Epidermal melanocyte (primary cell): ENCODE data around the gene EIF4G3.
"Not testable (repeated sequence)": the region's sequence is repeated elsewhere in the genome, so short reads cannot be mapped to it uniquely, and the experiment has no call there.

Experiments
- DNase-seq: peaks from one replicate; pipeline ENCODE4 v3.0.0; 2011; ENCODE audit warnings: low spot score; ENCODE audit not compliant: insufficient read length

The EIF4G3 gene

DNA sequence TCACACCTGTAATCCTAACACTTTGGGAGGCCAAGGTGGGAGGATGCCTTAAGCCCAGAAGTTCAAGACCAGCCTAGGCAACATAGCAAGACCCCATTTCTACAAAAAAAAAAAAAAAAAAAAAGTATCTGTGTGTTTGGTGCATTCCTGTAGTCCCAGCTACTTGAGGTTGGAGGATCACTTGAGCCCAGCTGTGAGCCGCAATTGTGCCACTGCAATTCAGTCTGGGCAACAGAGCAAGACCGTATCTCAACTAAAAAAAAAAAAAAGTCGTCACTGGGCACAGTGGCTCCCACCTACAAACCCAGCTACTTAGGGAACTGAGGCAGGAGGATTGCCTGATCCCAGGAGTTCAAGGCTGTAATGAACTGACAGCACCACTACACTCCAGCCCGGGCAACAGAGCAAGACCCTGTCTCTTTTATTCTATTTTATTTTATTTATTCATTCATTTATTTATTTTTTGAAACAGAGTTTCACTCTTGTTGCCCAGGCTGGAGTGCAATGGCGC lies 8.6 kb upstream of the EIF4G3 start:
- no peak for DNase-seq

DNA sequence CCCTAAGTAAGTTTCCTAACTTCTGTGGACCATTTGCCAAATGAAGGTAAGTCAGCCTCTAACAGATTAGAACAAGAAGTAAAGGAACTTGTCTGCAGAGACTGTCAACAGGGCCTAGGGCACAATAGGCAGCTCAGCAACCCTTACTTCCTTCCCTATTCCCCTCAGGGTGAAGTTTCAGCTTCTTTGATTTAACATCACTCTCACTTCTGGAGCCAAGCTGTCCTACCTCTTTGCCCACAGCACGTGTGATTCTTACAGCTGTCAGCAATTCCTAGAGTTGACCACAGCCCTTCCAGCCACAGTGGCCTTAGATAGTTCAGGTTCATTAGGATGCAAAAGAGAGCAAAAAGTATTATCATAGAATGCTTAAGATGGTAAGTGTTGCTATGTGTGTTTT lies 7.6 kb upstream of the EIF4G3 start:
- no peak for DNase-seq

GRCh38 chr1:21182181-21182731 lies 5.6 kb upstream of the EIF4G3 start:
- DNase-seq = no peak

- not testable (repeated sequence) for DNase-seq
These were observed 1.6 kb upstream of the EIF4G3 start for GRCh38 chr1:21178271-21178670.

GRCh38 chr1:21175670-21176581 lies 771 bp downstream of the EIF4G3 start:
- DNase-seq = no peak

DNA sequence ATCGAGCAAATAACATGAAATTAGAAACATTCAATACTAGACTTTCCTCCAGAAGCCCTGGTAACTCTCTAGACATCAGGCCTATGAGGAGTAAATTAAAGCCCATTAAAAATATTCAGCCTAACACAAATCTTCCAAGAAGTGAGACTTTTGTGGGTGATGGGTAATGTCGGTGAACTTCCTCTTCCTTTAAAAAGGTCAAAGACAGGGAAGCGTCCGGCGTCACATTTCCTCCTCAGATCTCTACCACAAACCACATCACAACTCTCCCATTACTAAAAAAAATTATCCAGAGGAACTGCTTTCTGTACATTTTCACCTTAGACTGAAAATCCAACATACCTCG lies 1.4 kb downstream of the EIF4G3 start:
- DNase-seq = no peak

DNA sequence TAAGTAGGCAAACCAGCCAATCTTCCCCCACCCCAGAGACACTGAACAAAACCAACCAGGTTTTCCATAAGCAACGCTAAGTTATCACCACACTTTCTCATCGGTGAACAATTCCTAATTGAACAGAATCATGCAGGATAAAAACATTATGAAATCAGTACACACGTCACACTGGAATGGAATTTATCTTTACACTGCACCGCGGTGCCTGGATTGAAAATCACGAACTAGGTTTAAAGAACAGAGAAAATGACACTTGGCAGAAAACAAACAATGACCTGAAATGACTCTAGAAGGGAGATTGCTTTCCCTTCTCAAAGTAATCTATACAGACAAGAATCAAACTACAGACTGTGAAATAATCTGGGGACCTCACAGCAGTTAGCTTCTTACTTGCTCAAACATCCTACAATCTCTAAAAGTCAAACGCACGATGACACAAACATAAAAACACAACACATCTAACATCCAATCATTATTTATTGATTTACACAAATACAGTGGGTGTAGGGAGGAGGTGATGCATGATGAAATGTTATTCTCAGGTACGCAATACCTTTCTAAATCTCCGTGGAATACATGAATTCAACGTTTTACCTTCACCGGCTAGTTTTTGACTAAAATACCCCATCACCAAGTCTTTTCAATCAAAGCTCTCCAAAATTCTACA lies 1.9 kb downstream of the EIF4G3 start:
- DNase-seq = no peak

GRCh38 chr1:21174230-21174629 lies 2.5 kb downstream of the EIF4G3 start:
- DNase-seq = no peak

DNA sequence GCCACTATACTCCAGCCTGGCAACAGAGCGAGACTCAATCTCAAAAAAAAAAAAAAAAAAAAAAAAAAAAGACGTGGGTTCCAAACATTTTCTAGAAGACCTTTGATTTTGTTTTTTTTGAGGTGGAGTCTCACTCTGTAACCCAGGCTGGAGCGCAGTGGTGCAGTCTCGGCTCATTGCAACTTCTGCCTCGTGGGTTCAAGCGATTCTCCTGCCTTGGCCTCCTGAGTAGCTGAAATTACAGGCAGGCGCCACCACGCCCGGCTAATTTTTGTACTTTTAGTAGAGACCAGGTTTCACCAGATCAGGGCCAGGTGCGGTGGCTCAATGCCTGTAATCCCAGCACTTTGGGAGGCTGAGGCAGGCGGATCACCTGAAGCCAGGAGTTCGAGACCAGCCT lies 3.6 kb downstream of the EIF4G3 start:
- not testable (repeated sequence) for DNase-seq

- not testable (repeated sequence) for DNase-seq
These were observed 5.9 kb downstream of the EIF4G3 start for GRCh38 chr1:21170837-21171236.

GRCh38 chr1:21168444-21168843 lies 8.3 kb downstream of the EIF4G3 start:
- DNase-seq = no peak

GRCh38 chr1:21165646-21166045 lies 11.1 kb downstream of the EIF4G3 start:
- DNase-seq = no peak

- DNase-seq = no peak
These were observed 11.6 kb downstream of the EIF4G3 start for GRCh38 chr1:21165076-21165475.

GRCh38 chr1:21164266-21164665 lies 12.4 kb downstream of the EIF4G3 start:
- no peak for DNase-seq

- no peak for DNase-seq
These were observed 13.8 kb downstream of the EIF4G3 start for GRCh38 chr1:21162740-21163464.

GRCh38 chr1:21161842-21162241 lies 14.9 kb downstream of the EIF4G3 start:
- no peak for DNase-seq

DNA sequence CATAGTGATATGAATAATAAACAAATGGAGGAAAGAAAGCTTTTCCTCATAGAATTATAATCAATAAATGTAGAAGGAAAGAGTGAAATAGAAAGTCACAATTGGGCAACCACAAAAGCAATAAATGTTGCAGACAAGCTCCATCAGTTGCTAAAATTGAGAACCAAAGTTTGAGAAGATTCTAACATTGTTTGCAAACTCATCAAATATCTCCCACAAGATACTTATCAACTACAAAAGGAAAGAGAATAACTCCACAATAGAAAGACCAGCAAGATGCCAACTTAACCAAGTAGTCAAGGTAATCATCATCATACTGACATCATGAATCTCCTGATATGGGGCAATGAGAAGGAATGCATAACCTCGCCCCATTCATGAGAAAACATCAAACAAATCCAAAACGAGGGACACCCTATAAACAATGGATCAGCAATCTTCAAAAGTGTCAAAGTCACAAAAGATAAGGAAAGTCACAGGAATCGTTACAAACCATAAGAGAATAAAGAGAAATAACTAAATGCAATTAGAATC lies 16.4 kb downstream of the EIF4G3 start:
- no peak for DNase-seq

- DNase-seq = no peak
These were observed 18.8 kb downstream of the EIF4G3 start for GRCh38 chr1:21157868-21158267.

- no peak for DNase-seq
These were observed 19.6 kb downstream of the EIF4G3 start for GRCh38 chr1:21157054-21157453.

- no peak for DNase-seq
These were observed 20.7 kb downstream of the EIF4G3 start for GRCh38 chr1:21156019-21156418.

- no peak for DNase-seq
These were observed 22.0 kb downstream of the EIF4G3 start for GRCh38 chr1:21154717-21155116.
